GM21717 (cell line): ENCODE data around the gene NDUFB4.

Experiments
- ATAC-seq: cut with Tn5 transposase; IDR thresholded peaks from one replicate; pipeline ENCODE4 v1.9.1; 2021; ENCODE audit warnings: mild to moderate bottlenecking, moderate library complexity; ENCODE audit not compliant: unreplicated experiment

NDUFB4 gene

GRCh38 chr3:120596116-120596852, at the start of gene NDUFB4:
Gene NDUFB4 (plus strand): TSS chr3:120596336. CDS start chr3:120596360, 24 bp downstream.
- peak; percentile 93 for ATAC-seq

DNA sequence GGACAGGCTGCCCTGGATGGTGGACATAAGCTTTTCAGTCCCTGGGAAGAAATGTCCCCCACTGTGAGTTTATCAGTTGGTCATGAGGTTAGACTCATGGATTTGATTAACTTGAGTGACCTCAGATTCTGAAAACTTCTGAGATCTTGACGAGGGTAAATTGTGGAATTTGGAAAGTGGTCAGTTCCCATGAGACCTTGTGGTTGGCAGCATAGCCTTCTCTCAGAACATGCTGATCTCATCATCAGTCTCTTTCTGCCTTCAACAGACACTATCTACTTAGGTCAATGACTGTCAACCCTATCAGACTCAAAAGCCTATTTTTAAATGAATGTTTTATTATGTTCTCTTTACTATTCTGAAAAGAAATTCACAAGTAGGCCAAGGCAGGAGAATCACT, 45.6 kb upstream of the NDUFB4 start:
- ATAC-seq, result no peak

GRCh38 chr3:120552184-120553172, 43.7 kb upstream of the NDUFB4 start:
- ATAC-seq, result no peak

GRCh38 chr3:120554812-120555606, 41.1 kb upstream of the NDUFB4 start:
- ATAC-seq, result no peak

- ATAC-seq, result no peak
Observed at GRCh38 chr3:120555657-120556509, 40.3 kb upstream of the NDUFB4 start.

- no peak for ATAC-seq
Observed at GRCh38 chr3:120557115-120557514, 39.0 kb upstream of the NDUFB4 start.

- peak; percentile 92 for ATAC-seq
Observed at GRCh38 chr3:120558771-120559241, 37.3 kb upstream of the NDUFB4 start.

DNA sequence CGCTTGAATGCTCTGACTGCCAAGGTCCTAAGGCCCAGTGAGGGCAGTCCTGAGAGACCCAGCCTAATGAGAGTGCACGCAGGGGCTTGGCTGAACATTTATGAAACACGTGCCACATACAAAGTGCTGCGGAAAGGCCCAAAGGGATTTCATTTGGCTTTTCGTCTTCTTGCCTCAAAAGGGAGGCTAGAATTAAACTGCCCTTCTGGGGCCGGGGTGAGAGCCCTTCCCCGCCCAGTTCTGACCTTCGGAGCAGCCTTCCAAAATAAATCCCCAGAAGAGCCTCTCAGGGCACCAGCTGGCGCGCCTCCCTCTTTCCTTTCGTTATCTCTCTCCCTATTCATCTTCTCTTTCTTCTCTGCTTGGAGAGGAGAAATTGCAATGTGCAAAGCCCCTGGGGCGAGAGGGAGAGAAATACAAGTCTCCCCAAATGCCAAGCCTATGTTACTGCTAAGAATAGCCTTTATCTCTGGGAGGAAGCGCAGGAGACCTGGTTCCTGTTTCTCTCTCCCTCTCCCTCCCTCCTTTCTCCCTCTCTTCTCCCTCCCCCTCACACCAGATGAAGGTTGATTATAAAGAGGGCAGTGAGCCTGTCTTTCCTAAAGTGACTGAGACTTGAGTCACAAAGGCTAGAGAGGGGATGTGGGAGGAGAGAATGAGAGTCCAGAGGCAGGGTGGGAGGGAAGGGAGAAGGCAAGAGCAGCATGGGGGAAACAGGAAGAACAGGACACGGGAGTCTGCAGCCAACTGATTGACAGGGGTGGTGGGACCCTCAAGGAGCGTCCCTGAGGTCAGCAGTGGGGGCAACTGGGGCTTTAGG, 36.7 kb upstream of the NDUFB4 start:
- ATAC-seq, result peak; percentile 14

DNA sequence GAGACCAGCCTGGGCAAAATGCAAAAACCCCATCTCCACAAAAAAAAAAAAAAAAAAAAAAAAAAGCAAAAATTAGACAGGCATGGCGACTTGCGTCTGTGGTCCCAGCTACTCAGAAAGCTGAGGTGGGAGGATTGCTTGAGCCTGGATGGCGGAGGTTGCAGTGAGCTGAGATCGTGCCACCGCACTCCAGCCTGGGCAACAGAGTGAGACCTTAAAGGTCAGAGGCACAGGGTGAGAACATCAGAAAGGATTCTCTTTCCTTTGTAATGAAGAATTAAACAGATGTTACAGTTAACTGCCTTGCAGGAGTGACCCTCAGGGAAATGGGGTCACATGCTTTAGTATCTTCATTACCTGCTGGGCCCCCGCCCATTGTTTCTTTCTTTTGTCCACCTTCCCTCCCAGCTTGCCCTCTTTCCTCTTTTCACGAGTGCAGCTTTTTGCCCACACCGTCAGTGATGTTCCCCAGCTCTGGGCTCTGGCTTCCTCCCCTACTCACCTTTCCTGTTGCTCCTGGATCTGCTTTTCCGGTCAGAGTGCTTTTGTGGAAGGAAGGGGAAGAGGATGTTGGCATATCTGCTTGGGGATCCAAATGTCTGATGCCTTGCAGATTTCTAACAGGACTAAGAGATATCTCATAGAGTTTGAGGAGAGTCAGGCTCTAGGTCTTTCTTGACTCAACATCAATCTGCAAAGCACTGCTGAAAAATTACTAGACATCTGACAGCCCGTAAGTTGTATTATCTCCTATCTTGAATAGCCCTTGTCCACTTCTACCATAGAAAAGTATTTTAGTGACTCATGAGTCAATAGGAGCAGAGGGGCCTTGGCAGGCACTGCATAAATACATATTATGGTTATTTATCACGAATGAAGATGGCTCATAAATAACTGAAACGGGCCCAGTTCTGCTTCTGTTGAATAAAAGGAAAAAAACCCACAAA, 35.6 kb upstream of the NDUFB4 start:
- ATAC-seq, result no peak

DNA sequence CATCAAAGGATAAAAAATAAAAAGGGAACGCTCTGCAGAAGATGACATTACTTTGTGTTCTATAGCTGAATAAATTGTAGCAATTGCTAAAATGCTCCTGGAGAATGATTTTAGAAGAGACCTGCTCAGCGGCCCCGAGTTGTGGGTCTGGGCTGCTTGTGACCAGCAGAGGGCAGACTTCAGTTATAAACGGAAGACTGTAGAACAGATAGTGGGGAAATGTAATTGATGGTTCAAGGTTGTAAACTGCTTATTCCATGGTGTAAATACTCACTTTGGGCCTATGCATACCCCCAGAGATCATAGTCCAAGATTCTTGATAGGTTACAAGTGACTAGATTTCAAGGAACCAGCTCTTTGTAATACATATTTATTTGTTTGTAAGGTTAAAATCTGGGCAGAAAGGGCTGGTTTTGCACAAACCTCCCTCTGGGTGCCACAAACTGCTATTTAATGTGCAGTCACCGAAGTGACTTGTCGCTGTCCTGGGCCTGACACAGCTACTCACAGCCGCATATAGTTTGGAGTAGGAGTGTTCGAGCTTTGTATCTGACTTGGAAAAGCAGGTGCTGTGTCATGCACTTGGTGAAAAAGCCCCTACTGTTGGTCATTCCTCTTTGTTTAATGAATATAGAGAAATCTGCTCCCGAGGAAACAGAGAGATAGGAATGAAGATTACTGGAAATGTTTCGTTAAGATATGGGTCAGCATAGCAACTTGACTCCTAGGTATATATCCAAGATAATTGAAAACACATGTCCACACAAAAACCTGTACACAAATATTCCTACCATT, 34.7 kb upstream of the NDUFB4 start:
- ATAC-seq, result peak; percentile 44

- ATAC-seq, result no peak
Observed at GRCh38 chr3:120563356-120564022, 32.6 kb upstream of the NDUFB4 start.

GRCh38 chr3:120566243-120566975, 29.7 kb upstream of the NDUFB4 start:
- ATAC-seq, result no peak

DNA sequence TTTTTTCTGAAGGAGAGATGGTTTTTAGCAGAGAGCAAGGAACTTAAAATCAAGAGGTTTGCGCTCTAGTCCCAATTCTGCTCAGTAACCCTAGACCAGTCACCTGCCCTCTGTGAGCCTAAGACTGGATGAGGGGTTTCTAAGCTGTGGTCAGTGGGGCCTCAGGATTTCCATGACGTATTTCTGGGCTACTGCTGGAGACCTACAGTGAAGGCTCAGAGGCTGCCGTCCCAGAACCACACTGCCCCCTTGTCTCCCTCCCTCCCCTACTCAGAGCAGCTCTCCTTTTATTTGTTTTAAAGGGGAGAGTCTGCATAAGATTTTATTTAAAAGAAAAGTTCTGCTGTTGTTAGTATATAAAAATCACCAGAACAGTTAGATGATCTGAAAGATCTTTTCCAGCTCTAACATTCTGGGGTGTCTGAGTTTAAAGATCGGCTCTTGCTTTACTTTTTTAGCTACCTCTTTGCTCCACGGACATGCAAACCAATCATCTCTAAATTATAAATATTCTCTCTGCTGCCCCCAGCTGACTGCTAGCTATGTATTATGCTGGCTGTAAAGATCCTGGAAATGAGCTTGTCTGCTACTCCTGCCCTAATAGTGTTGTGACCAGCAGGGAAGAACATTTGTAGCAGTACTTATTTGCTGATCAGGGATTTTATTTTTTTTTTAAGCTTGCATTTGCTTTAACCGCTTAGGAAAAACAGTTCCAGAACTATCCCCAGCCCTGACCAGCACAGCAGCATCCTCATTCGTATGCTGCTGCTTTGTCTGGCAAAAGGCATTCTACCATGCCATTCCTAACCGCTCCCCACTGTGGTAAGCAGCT, 28.6 kb upstream of the NDUFB4 start:
- no peak for ATAC-seq

- no peak for ATAC-seq
Observed at GRCh38 chr3:120568202-120568531, 28.0 kb upstream of the NDUFB4 start.

GRCh38 chr3:120568598-120568997, 27.5 kb upstream of the NDUFB4 start:
- ATAC-seq, result no peak
